Muscle of back (tissue), 11 donors: ENCODE data around the gene BRSK2. TPM values are rescaled to one million over a fixed set of nuclear protein-coding genes. Genes with fewer than 3 reads are reported as not detected.
A peak's percentile ranks its signal among the peaks of the same experiment; 100 is the strongest.

Experiments used
- DNase-seq, 3 donors: peaks; one replicate each; pipeline versions ENCODE4 v3.0.0 to v3.0.0-alpha.2; 2013
- polyA plus RNA-seq, 10 donors: library from polyadenylated mRNA; unstranded; fragments of 120-200 nt; gene quantifications; one replicate each; pipeline ENCODE4 v1.2.1, GENCODE V29; 2013; ENCODE audit not compliant: insufficient read length in 10 of 10

BRSK2 gene
- polyA plus RNA-seq, 10 donors, result 0.76 to 2.2 (median 1.4) TPM

DNA sequence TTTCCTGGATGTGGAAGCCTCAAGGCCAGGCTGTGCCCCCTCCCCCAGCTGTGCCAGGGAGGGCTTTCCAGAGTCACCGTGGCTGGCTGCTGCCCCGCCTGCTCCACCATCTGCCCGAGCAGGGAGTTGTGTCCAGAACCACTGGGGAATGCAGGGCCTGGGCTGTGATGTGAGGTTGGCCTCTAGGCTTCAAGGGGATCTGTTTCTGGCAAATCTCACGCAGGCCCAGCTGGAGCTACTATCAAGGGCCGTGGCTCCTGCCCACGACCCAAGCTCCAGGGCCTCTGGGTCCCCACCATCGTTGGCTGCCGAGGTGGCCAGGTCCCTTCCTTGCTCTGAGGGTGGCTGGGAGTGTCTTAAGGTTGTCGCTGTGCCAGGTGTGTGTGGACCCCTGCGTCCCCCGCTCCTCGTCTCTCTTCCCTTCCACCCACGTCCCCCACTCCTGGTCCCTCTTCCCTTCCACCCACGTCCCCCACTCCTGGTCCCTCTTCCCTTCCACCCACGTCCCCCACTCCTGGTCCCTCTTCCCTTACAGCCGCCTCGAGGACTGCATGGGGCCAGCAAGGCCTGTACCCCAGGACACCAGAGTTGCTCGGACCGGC is 6.1 kb downstream of the BRSK2 start:
- DNase-seq, result no peak

DNA sequence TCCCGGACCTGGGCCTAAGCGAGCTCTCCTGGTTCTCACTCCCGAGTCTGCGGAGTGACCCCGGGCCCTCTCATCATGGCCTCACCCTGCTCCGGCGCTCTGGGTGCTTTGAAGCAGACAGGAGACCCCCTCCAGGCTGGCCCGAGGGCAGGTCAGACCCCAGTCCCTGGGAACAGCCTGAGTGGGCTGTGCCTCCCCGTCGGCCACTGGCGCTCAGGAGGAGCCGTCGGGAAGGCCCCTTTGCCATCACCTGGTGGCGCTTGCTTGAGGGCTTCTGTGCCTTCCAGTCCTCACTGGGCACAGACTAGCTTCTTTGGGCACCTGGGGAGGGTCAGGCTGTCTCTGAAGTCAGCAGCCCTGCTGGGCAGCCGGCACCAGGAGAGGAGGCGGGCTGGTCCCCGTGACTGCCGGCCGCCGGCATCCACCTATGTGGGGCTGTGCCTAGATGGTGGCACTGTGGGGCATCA is 6.7 kb downstream of the BRSK2 start:
- DNase-seq, result no peak

DNA sequence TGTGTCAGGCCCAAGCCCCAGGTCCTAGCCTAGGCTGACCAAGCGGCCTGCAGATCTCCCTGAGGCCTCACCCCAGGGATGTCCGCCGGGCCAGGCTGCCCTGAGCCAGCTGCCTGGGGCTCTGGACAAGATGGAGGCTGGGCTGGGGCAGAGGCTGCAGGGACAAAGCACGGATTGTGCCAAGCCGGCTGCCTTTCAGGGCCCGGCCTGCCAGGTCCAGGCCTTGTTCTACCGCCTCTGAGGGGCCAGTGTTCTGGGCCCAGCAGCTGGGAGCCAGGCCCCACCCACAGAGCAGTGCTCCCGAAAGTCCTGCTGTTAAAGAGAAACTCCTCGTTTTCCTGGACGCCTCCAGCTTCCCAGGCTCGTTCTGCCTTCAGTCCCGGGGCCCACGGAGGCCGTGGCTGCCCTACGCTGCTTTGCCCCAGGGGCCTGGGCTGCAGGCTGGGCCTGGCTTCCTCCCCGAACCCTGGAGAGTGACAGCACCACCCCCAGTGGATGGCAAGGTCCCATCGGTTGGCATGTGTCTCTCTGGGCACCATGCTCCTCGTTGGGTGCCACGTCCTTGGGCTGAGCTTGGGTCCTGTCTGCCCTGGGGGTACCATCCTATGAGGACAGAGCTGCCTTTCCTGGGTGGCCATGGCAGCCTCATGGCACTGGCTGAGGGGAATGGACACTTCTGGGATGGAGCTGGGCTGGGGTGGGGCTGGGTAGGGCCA is 7.6 kb downstream of the BRSK2 start:
- peak in 1 of 3 donors; percentile 58 for DNase-seq

DNA sequence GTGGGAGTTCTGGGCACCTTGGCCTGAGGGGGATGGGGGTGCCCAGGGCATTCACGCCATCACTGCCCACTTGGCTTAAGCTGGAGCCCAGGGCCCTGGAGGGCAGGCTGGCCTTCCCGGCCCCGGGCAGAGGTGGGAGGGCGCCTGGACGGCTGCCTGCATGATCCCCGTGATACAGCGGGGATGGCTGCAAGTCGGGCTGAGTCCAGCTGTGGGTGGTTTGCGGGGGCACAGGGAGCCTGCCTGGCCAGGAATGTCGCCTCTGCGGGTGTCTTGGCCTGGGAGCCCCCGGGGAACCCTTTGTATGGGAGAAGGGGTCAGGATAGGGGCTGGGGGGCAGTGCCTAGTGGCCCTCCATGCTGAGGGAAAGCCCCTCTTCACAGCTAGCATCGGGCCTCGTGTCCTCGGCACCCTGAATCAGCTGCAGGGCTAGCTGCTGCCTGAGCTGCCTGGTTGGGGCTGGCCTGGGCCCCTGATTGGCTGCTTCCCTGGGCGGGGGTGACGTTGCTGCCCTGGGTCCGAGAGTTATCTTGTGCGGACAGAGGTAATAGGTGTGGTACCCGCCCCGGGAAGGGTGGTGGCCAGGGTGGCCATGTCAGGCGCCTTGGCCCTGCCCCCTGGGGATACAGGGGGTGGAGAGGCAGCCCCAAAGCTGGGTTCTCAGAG is 8.3 kb downstream of the BRSK2 start:
- DNase-seq, result no peak

DNA sequence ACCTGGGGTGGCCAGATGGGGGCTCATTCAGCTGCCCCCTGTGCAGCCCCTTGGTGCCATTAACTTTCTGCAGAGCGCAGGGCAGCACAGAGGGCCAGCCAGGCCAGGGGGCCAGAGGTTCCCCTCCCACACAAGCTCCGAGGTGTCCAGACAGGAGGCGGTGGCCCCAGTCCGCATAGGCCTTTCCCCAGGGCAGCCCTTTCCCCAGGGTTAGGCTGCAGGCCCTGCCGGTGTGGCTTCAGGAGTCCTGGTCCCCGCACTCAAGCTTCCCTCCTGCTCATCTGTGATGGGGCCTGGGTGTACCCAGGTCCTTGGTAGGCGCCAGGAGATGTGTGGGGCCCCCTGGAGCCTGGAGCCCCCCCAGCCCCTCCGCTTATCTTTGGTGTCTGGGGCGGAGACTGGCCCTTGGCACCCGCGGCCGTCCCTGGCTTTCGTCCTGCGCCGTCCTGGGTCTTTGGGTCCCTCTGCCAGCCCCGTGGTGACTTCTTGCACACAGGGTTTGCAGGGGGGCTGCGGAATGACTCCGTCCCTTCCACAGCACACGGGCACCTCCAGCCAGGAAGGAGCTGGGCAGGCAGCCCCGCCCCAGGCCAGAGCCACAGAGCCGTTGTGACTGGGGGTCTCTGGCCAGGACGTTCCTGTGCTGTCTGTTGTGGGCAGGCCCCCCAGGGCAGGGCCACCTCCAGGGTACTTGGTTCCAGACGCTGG is 8.9 kb downstream of the BRSK2 start:
- no peak for DNase-seq

- DNase-seq, result no peak
Measured at GRCh38 chr11:1399386-1400316, 9.9 kb downstream of the BRSK2 start.

- DNase-seq, result no peak
Measured at GRCh38 chr11:1400317-1401170, 10.8 kb downstream of the BRSK2 start.

DNA sequence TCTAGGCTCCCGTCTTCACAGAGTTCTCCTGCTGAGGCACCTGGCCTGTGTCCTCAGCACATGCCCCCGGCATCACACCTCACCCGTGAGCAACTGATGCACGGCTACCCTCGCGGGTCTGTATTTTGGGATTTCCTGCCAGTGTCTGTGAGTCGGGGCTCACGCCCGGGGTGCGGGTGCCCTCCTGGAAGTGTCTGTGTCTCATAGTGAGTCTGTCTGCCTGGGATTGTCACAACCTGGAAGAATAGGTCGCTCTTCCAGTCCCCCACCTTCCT is 11.4 kb downstream of the BRSK2 start:
- no peak for DNase-seq

DNA sequence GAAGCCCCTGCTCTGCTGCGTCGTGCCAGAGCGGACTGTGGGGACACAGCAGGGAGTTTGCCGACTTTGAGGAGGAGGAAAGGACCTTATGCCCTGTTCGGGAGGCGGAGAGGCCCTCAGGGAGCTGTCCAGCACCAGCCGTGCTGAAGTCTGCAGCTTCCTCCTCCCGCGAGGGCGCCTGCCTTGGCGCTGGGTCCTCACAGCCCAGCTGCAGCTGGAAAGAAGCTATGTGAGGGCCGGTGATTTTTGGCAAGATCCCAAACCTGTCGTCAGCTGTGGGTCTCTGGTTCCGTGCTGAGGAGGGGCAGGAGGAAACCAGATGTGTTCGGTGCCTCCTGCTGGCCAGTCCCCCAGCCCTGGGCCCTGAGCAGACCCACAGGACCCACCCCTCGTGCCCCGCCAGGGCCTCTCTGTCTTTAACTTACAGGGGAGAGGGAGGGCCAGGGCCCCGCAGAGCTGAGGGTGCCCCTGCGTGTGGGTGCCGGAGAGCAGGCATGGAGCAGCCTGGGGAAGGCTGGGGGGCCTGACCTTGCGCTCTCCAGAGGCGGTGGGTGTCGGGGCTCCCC is 12.0 kb downstream of the BRSK2 start:
- peak; percentile 43 to 86 (median 75) for DNase-seq

DNA sequence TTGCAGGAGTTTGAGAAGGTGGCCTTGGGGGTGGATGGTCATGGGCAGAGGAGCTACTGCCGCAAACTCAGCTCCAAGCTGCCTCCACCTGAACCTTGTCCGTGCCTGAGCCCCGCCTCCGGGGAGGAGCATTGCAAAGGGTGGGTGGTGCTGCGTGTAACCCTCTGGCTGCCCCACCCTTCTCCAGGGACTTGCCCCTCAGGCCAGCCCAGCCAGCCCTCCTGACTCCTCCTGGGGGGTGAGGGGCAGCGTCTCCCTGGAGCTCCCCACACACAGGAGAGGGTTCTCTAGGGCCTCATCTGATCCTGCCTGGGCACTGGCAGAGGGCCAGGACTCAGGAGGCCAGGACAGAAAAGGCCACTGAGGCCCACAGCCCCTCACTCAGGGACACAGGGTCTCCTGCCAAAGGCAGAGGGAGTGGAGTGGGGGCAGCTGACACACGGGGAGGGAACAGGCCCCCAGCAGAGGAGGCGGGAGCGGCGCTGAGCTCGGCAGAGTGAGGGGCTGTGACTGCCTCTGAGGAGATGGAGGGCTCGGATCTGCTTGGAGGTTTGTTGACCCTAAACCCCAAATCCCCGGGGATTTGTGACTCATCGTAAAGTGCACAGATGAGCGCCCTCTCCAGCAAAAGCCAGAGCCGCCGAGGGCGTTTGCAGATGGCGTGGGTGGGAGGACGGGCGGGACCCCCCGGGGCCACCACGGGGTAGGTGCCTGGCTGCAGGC is 12.8 kb downstream of the BRSK2 start:
- no peak for DNase-seq

DNA sequence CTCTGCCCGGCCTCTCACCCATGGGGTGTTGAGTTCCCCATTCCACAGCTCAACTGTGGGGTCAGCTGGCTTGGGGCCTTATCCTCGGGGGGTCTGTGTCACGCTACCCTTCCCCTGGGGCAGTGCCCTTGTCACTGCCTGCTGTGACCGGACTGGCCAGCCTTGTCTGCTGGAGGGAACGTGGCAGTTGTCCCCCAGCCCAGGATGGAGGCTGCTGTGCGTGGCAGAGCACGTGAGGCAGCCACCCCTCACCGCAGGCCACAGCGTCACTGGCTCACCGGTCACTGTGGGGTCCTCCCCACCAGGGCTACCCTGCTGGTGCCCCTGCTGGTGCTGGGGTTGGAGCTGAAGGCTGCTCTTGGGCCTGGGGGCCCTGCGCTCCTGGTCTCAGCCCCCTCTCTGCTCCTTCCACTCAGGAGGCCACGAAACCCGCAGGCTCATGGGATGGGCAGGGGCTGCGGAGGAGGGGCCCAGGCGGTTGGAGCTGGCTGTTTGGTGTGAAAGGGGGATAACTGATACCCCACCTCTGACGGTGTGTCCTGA is 13.4 kb downstream of the BRSK2 start:
- no peak for DNase-seq

DNA sequence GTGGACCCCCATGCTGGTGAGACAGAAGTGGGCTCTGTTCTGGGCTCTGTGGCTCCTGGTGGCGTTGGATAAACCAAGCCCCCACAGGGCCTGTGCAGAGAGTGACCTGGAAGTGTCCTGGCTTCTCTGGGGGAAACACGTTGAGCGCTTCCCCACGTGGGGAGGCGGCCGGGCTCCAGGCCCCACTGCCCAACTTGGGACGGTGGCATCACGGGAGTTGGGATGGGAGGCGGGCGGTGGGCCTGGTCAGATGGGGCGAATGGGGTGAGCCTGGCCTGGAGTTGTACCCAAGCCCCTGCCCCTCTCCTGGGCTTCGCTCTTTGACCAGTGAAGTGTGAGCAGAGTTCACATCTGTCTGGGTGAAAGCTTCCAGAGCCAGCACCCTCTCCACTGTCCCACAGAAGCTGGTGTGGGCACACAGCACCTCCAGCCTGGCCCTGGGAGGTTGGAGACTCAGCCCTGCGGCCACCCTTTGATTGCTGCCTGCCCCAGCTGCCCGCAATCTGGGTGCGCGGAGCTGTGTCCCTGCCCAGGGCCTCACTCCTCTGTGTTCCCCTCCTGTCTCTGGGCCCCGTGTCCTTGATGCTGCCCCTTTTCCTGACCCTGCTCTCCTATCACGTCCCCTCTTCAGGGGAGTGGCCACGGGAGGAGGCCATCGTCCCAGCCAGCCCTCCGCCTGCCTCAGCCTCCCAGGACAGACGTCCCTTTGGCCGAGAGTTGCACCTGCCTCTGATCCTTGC is 14.2 kb downstream of the BRSK2 start:
- no peak for DNase-seq

GRCh38 chr11:1404461-1405185 is 14.9 kb downstream of the BRSK2 start:
- no peak for DNase-seq

- DNase-seq, result no peak
Measured at GRCh38 chr11:1405186-1406020, 15.7 kb downstream of the BRSK2 start.

DNA sequence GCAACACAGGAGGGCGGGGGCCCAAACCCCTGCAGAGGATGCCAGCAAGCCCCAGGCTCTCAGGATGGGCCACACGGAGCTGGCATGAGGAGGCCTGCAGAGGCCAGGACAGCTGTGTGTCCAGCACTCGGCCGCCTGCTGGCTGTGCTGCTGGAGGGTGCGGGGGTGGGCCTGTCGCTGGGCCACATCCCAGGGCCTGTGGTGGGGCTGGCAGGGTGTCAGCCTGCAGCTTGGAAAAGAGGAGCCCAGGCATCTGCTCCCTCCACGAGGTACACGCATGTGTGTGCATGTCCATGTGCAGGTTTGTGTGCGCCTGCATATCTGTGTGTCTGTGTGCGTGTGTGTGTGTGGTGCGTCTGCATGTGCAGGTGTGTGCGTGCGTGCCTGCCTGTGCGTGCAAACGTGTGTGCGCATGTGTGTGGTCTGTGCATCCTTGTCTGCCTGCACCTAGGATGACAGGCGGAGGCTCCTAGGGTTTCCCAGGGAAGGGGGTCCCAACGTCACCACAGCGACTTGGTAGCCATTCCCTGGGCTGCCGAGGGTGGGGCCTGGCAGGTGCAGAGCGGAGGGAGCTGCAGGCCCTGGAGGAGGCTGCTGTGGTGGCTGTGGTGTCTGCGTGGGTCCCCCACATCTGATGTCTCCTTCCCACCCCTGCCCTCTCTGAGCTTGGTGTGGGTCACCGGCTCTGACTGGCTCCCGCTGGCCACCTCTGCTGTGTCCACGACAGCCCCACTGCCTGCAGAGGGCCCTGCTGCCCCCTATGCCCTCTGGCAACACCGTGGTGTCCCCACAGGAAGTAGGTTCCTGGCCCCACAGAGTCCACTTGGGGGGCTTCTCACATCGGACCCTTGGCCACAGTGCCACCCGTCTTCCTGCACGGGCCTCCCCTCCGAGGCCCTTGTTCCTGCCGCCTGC is 17.1 kb downstream of the BRSK2 start:
- no peak for DNase-seq

GRCh38 chr11:1407668-1408067 is 17.9 kb downstream of the BRSK2 start:
- no peak for DNase-seq
